Measurements from ENCODE around the gene DNAJB5. TPM values are rescaled to one million over a fixed set of nuclear protein-coding genes. Genes with fewer than 3 reads are reported as not detected.

The DNAJB5 gene
- total RNA-seq, 4 donors from 2014 or later, result 4.5 to 11.2 (median 9.0) TPM

GRCh38 chr9:35027860-35028259, 38.3 kb downstream of the DNAJB5 start:
- 47 to 54% methylated on average over 1 of the region's 1 CpG for WGBS, 2 donors
- Histone ChIP-seq H3K4me3 (no peak overlapping the region), H3K4me1 (peaks cover 0 to 5% (median 0%) of the 10 kb centered on the region in 4 donors), H3K27me3 (no peaks in the 10 kb centered on the region), H3K27ac (no peak overlapping the region), H3K9me3 (no peaks in the 10 kb centered on the region), H3K36me3 (peaks cover 0 to 37% (median 0%) of the 10 kb centered on the region in 3 donors)
- TF ChIP-seq POLR2A (IDR thresholded peaks at IDR 0.05) (no peak), CTCF (IDR thresholded peaks at IDR 0.05) (no peak), EP300 (IDR thresholded peaks at IDR 0.05) (no peak)
- DNase-seq (ENCODE audit: low spot score in 2 of 2), result no peak

DNA sequence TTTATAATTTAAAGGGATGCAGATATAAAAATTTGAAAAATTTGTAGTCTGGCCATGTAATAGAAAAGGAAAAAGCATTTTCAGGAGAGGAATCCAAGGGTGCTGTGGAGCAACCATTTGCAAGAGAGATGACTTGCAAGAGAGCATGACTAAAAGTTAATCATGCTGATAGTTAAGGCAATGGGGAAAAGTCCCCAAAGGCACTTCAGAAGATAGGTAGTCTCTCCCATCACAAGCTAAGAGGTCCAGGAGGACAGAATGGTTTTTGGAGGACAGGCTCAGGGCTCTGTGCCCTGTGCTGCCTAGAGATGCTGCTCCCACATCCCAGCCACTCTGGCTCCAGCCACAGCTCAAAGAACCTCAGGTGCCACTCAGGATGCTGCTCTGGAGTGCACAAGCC, 38.8 kb downstream of the DNAJB5 start:
- H3K27me3 ChIP-seq, result no peaks in the 10 kb centered on the region
- no peak overlapping the region for H3K27ac ChIP-seq
- peaks cover 0 to 34% (median 0%) of the 10 kb centered on the region in 3 donors for H3K36me3 ChIP-seq
- DNase-seq (ENCODE audit: low spot score in 2 of 2), result no peak
- no peak overlapping the region for H3K4me3 ChIP-seq
- TF ChIP-seq CTCF (IDR thresholded peaks at IDR 0.05), result no peak
- TF ChIP-seq EP300 (IDR thresholded peaks at IDR 0.05), result no peak
- TF ChIP-seq POLR2A (IDR thresholded peaks at IDR 0.05), result no peak
- no peaks in the 10 kb centered on the region for H3K9me3 ChIP-seq
- peaks cover 0 to 5% (median 0%) of the 10 kb centered on the region in 4 donors for H3K4me1 ChIP-seq

- 74 to 91% methylated on average over 4 of the region's 4 CpGs for WGBS, 2 donors
- DNase-seq (ENCODE audit: low spot score in 2 of 2), result no peak
Observed at GRCh38 chr9:35029241-35029640, 39.7 kb downstream of the DNAJB5 start.

DNA sequence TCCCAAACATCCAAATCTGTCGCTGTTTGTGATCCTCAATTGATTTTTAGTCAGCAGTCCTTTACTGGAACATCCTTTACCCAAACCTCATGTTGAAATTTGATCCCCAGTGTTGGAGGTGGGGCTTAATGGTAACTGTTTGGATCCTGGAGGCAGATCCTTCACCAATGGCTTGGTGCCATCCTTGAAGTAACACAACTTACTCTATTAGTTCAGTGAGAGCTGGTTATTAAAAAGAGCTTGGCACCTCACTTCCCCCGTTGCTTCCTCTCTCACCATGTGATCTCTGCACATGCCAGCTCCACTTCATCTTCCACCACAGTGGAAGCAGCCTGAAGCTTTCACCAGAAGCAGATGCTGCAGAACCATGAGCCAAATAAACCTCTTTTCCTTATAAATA, 40.3 kb downstream of the DNAJB5 start:
- no peak overlapping the region for H3K4me3 ChIP-seq
- no peaks in the 10 kb centered on the region for H3K27me3 ChIP-seq
- no peaks in the 10 kb centered on the region for H3K9me3 ChIP-seq
- 68 to 82% methylated on average over 2 of the region's 2 CpGs for WGBS, 2 donors
- H3K4me1 ChIP-seq, result peaks cover 0 to 5% (median 0%) of the 10 kb centered on the region in 4 donors
- DNase-seq (ENCODE audit: low spot score in 2 of 2), result no peak
- no peak for TF ChIP-seq POLR2A (IDR thresholded peaks at IDR 0.05)
- TF ChIP-seq EP300 (IDR thresholded peaks at IDR 0.05), result no peak
- no peak for TF ChIP-seq CTCF (IDR thresholded peaks at IDR 0.05)
- peaks cover 0 to 30% (median 0%) of the 10 kb centered on the region in 3 donors for H3K36me3 ChIP-seq
- no peak overlapping the region for H3K27ac ChIP-seq

More at GRCh38 chr9:35029241-35029640, 39.7 kb downstream of the DNAJB5 start:
- no peak overlapping the region for H3K4me3 ChIP-seq
- peaks cover 0 to 5% (median 0%) of the 10 kb centered on the region in 4 donors for H3K4me1 ChIP-seq
- no peak overlapping the region for H3K27ac ChIP-seq
- TF ChIP-seq EP300 (IDR thresholded peaks at IDR 0.05) (no peak), POLR2A (IDR thresholded peaks at IDR 0.05) (no peak), CTCF (IDR thresholded peaks at IDR 0.05) (no peak)
- H3K36me3 ChIP-seq, result peaks cover 0 to 30% (median 0%) of the 10 kb centered on the region in 3 donors
- no peaks in the 10 kb centered on the region for H3K27me3 ChIP-seq
- no peaks in the 10 kb centered on the region for H3K9me3 ChIP-seq

- H3K9me3 ChIP-seq, result no peaks in the 10 kb centered on the region
- peaks cover 0 to 4% (median 0%) of the 10 kb centered on the region in 4 donors for H3K4me1 ChIP-seq
- WGBS, 2 donors, result 88 to 89% methylated on average over 2 of the region's 2 CpGs
- no peaks in the 10 kb centered on the region for H3K27me3 ChIP-seq
- no peak overlapping the region for H3K4me3 ChIP-seq
- peaks cover 0 to 47% (median 0%) of the 10 kb centered on the region in 3 donors for H3K36me3 ChIP-seq
- TF ChIP-seq CTCF (IDR thresholded peaks at IDR 0.05) (no peak), EP300 (IDR thresholded peaks at IDR 0.05) (no peak), POLR2A (IDR thresholded peaks at IDR 0.05) (no peak)
- no peak overlapping the region for H3K27ac ChIP-seq
- no peak for DNase-seq (ENCODE audit: low spot score in 2 of 2)
Observed at GRCh38 chr9:35033101-35033500, 43.6 kb downstream of the DNAJB5 start.
